ENCODE results near the gene FAM124A.

DNA sequence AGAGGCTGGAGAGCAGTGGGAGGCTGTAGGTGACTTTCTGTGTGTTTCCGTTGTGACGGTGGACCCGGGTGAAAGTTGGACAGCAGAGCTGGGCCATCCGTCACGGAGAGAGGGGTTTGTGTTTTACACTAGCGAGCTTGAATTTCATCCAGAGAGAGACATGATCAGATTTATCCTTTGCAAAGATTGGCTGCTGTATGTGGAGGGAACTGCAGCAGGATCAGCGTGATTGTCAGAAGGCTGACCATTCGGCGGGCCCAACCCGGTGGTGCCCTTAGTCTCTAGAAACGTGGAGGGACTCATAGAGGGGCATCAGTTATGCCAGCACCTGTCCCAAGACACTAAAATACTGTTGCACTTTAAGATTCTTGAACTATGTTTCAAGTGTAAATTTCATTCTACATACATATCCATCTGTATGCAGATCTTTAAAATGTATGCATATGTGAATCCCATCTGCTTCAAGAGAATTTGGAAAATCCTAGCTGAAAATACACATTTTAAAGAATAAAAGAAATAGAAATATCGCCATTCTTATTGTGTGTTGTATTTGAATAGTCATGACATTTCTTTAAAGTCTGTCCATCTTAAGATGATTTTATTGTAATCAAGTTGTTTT is 7.0 kb downstream of the FAM124A start:
- TF ChIP-seq, protein P1, sequence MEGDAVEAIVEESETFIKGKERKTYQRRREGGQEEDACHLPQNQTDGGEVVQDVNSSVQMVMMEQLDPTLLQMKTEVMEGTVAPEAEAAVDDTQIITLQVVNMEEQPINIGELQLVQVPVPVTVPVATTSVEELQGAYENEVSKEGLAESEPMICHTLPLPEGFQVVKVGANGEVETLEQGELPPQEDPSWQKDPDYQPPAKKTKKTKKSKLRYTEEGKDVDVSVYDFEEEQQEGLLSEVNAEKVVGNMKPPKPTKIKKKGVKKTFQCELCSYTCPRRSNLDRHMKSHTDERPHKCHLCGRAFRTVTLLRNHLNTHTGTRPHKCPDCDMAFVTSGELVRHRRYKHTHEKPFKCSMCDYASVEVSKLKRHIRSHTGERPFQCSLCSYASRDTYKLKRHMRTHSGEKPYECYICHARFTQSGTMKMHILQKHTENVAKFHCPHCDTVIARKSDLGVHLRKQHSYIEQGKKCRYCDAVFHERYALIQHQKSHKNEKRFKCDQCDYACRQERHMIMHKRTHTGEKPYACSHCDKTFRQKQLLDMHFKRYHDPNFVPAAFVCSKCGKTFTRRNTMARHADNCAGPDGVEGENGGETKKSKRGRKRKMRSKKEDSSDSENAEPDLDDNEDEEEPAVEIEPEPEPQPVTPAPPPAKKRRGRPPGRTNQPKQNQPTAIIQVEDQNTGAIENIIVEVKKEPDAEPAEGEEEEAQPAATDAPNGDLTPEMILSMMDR (IDR thresholded peaks at IDR 0.05), result no peak
- TF ChIP-seq POLR2AphosphoS5 (IDR thresholded peaks at IDR 0.05) (no peak), POLR2A (IDR thresholded peaks at IDR 0.05) (no peak)
